Kidney (tissue), 14 donors: ENCODE results near the gene TTC31. TPM values are rescaled to one million over a fixed set of nuclear protein-coding genes. Genes with fewer than 3 reads are reported as not detected.

Experiments
- DNase-seq, 5 donors: peaks; one replicate each; pipeline ENCODE4 v3.0.0-alpha.2; 2013 to 2020
- FAIRE-seq: peaks from 2 replicates; lab custom pipeline; 2012; peaks lifted over from hg19 to GRCh38; lab: Jason Lieb, UNC
- H3K27ac ChIP-seq, 2 donors: one replicate each; pipeline ENCODE4 v1.7.0; 2013; ENCODE audit warnings: low read depth in 2 of 2, low read length in 2 of 2, inconsistent platforms in 1 of 2
- H3K27me3 ChIP-seq: one replicate; pipeline ENCODE4 v1.7.1; 2013; ENCODE audit warnings: low read length, inconsistent platforms; ENCODE audit not compliant: control insufficient read depth, insufficient read depth
- H3K36me3 ChIP-seq, 3 donors: one replicate each; pipeline versions ENCODE4 v1.7.0 to v1.7.1; 2013; ENCODE audit warnings: low read length in 3 of 3, control low read depth in 1 of 3, inconsistent platforms in 1 of 3; ENCODE audit not compliant: insufficient read depth in 3 of 3, control insufficient read depth in 2 of 3
- H3K4me1 ChIP-seq, 3 donors: one replicate each; pipeline versions ENCODE4 v1.7.0 to v1.7.1; 2013; ENCODE audit warnings: low read length in 3 of 3, inconsistent platforms in 1 of 3, low read depth in 1 of 3; ENCODE audit not compliant: control insufficient read depth in 2 of 3, insufficient read depth in 2 of 3
- H3K4me3 ChIP-seq, 3 donors: one replicate each; pipeline versions ENCODE4 v1.7.0 to v1.8.1; 2013; ENCODE audit warnings: low read length in 3 of 3, control low read depth in 1 of 3, inconsistent platforms in 1 of 3
- H3K9ac ChIP-seq, 3 donors: one replicate each; pipeline versions ENCODE4 v1.7.0 to v1.7.1; 2013; ENCODE audit warnings: low read length in 3 of 3, control low read depth in 1 of 3, inconsistent platforms in 1 of 3
- H3K9me3 ChIP-seq, 3 donors: one replicate each; pipeline versions ENCODE4 v1.7.0 to v1.7.1; 2013; ENCODE audit warnings: low read length in 3 of 3, control low read depth in 1 of 3, inconsistent platforms in 1 of 3; ENCODE audit not compliant: control insufficient read depth in 2 of 3, insufficient read depth in 1 of 3
- intact Hi-C: fragments of 100-400 bp; cut with DNase I; formaldehyde crosslinking; loops from one replicate; pipeline ENCODE4 v1.11.1; 2022
- polyA plus RNA-seq: library from polyadenylated mRNA; stranded (reverse); fragments of 350-450 nt; fragmentation: Illumina TruSeq; extraction: RNeasy Lipid Tissue Mini Kit (QIAGEN cat#74804); gene quantifications from one replicate; pipeline ENCODE4 v1.2.3, GENCODE V29; 2014; ENCODE audit warnings: low read depth, low replicate concordance; ENCODE audit not compliant: insufficient read depth
- total RNA-seq: library from RNA; stranded (reverse); fragmentation: NEBNext Ultra II Directional; extraction: Animal tissue kit (Norgen Biotek cat#: 25700); gene quantifications from one replicate; pipeline ENCODE4 v1.2.1, GENCODE V29; 2021
- TF ChIP-seq, protein P1 (sequence below): IDR thresholded peaks from 3 replicates; pipeline ENCODE4 v1.5.1; 2012; ENCODE audit warnings: mild to moderate bottlenecking, moderate library complexity, borderline replicate concordance; ENCODE audit not compliant: insufficient read depth; ENCODE audit errors: extremely low read depth
- donor health status: control.
- donor health status: control.
- donor health status: control.
- donor health status: control.
- donor health status: control.
- donor health status: DM: yes; HTN: yes; CAD: no.
- donor health status: Normal renal cell carcinoma (clear cell type).

The TTC31 gene
- total and polyA plus RNA-seq, 2 donors from 2014 or later: 11.5 to 29.1 TPM

DNA sequence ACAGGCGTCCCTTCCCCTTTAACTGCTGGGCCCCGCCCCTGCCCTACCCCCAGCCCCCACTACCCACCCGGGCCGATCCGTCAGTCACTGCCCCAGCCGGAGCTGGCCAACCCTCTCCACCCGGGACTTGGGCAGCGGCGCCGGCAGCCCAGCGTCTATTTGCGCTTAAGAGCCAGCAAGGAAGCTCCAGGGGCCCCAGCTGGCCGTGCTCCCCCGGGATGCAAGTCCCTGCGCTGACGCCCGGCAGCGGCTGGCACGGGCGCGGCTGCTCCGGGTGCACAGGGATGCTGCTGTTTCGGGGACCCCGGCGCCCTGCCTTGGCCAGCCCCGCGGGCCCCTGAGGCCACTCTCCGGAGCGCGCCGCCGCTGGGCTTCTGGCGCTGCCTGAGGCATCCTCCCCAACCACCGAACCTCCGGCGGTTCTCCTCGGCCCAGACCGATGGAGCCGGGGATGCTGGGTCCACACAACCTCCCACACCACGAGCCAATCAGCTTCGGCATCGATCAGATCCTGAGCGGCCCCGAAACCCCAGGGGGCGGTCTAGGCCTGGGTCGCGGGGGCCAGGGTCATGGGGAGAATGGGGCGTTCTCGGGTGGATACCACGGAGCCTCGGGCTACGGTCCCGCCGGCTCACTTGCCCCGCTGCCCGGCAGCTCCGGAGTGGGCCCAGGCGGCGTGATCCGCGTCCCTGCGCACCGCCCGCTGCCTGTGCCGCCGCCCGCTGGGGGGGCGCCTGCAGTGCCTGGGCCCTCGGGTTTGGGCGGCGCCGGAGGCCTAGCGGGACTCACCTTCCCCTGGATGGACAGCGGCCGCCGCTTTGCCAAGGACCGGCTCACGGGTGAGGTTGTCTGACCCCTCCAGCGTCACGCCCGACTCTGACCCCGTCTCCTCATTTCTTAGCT is 31.7 kb downstream of the TTC31 start, which contains the start of gene TLX2:
TSS of gene TLX2 (plus strand) at position 83 of the 903 bp plus-strand sequence. CDS start at position 440, 357 bp downstream.
- peaks cover 68% of the 10 kb centered on the region for H3K27me3 ChIP-seq
- TF ChIP-seq, protein P1, sequence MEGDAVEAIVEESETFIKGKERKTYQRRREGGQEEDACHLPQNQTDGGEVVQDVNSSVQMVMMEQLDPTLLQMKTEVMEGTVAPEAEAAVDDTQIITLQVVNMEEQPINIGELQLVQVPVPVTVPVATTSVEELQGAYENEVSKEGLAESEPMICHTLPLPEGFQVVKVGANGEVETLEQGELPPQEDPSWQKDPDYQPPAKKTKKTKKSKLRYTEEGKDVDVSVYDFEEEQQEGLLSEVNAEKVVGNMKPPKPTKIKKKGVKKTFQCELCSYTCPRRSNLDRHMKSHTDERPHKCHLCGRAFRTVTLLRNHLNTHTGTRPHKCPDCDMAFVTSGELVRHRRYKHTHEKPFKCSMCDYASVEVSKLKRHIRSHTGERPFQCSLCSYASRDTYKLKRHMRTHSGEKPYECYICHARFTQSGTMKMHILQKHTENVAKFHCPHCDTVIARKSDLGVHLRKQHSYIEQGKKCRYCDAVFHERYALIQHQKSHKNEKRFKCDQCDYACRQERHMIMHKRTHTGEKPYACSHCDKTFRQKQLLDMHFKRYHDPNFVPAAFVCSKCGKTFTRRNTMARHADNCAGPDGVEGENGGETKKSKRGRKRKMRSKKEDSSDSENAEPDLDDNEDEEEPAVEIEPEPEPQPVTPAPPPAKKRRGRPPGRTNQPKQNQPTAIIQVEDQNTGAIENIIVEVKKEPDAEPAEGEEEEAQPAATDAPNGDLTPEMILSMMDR: no peak
- no peak within 1 kb of the TSS for H3K27ac ChIP-seq
- no peaks in the 10 kb centered on the region for H3K9me3 ChIP-seq
- FAIRE-seq (no peak), DNase-seq (peak; percentile 35 to 83 (median 37))
- no peaks in the 10 kb centered on the region for H3K36me3 ChIP-seq
- peaks cover 0 to 5% (median 0%) of the 10 kb centered on the region in 3 donors for H3K4me1 ChIP-seq
- H3K4me3 ChIP-seq: no peak within 1 kb of the TSS
- intact Hi-C loops: no loop called here
- no peak within 1 kb of the TSS for H3K9ac ChIP-seq

DNA sequence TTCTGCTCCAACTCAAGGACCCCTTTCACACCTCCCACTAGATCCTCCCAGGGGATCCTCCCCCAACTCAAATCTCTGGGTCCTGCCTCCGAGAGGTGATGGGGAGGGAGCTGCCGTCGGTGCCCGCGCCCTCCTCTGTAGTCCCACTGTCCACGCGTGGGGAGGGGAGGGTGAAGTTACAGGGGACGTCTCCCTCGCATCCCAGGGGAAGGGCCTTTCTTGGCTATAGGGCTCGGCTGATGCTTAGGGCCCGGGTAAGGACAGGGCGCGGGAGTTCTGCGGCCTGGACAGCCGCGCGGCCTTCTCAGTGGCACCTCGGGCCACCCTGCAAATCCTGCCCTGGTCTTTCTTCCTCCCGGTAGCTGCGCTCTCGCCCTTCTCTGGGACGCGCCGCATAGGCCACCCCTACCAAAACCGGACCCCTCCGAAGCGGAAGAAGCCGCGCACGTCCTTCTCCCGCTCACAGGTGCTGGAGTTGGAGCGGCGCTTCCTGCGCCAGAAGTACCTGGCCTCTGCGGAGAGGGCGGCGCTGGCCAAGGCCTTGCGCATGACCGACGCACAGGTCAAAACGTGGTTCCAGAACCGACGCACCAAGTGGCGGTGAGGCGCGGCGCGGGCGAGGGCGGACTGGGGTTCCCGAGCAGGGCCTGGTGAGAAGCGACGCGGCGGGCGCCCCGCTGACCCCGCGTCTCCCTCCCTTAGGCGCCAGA is 32.5 kb downstream of the TTC31 start:
- peaks cover 0 to 5% (median 0%) of the 10 kb centered on the region in 3 donors for H3K4me1 ChIP-seq
- peak in 4 of 5 donors; percentile 9 to 65 (median 23) for DNase-seq
- no peaks in the 10 kb centered on the region for H3K9me3 ChIP-seq
- peaks cover 60% of the 10 kb centered on the region for H3K27me3 ChIP-seq
- no peak for FAIRE-seq
- H3K27ac ChIP-seq: no peak overlapping the region
- TF ChIP-seq, protein P1: no peak
- H3K9ac ChIP-seq: no peak overlapping the region
- no peaks in the 10 kb centered on the region for H3K36me3 ChIP-seq
- no peak overlapping the region for H3K4me3 ChIP-seq
- intact Hi-C loops: no loop called here

DNA sequence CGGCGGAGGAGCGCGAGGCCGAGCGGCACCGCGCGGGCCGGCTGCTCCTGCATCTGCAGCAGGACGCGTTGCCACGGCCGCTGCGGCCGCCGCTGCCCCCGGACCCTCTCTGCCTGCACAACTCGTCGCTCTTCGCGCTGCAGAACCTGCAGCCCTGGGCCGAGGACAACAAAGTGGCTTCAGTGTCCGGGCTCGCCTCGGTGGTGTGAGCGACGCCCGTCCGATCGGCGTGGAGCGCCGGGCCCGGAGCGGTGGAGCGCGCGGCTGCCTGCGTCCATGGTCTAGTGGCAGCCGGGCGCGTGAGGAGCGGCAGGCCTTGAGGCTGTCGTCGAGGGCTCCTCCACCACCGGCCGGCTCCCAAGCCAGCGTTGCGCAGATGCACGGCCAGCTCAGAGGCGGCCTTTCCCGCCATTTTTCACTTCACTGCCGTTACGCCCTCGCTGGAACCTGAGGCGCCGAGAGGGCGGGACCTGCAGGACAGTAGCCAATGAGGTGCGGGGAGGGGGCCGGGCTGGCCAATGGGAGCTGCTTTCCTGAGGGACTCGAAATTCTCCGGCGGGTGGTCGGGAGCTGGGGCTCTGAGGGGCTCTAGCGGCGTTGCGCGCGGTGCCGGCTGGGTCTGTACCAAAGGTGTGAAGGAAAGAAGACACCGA is 33.2 kb downstream of the TTC31 start:
- DNase-seq (peak; percentile 86 to 91 (median 89)), FAIRE-seq (no peak)
- intact Hi-C loops: no loop called here
- Histone ChIP-seq H3K4me1 (peaks cover 0 to 5% (median 0%) of the 10 kb centered on the region in 3 donors), H3K9ac (no peak overlapping the region), H3K27me3 (peaks cover 55% of the 10 kb centered on the region), H3K36me3 (no peaks in the 10 kb centered on the region), H3K27ac (no peak overlapping the region), H3K4me3 (peak overlapping the region in 1 of 3 donors; percentile 13), H3K9me3 (no peaks in the 10 kb centered on the region)
- TF ChIP-seq, protein P1: no peak
